H9 (cell line): ENCODE results near the gene WSCD2. TPM values are rescaled to one million over a fixed set of nuclear protein-coding genes. Genes with fewer than 3 reads are reported as not detected.

ENCODE experiments used
- DNase-seq: peaks from one replicate; pipeline ENCODE4 v3.0.0-alpha.2; 2017
- H2AFZ ChIP-seq: one replicate; pipeline ENCODE4 v1.6.1; 2013; ENCODE audit warnings: mild to moderate bottlenecking, low read length, control low read depth, moderate library complexity
- H2AK5ac ChIP-seq: 2 replicates; pipeline ENCODE4 v1.6.1; 2013; ENCODE audit warnings: low read length, control low read depth, mixed read lengths; ENCODE audit not compliant: insufficient read length
- H2BK120ac ChIP-seq: one replicate; pipeline ENCODE4 v1.6.1; 2013; ENCODE audit warnings: low read depth, mild to moderate bottlenecking, low read length, control low read depth, inconsistent platforms; ENCODE audit not compliant: poor library complexity, severe bottlenecking
- H2BK12ac ChIP-seq: 2 replicates; pipeline ENCODE4 v1.6.1; 2013; ENCODE audit warnings: low read length, control low read depth, mixed read lengths, low read depth; ENCODE audit not compliant: insufficient read length
- H2BK15ac ChIP-seq: 2 replicates; pipeline ENCODE4 v1.6.1; 2013; ENCODE audit warnings: low read depth, low read length, control low read depth
- H2BK20ac ChIP-seq: one replicate; pipeline ENCODE4 v1.6.1; 2013; ENCODE audit warnings: low read depth, mild to moderate bottlenecking, low read length, control low read depth, inconsistent platforms; ENCODE audit not compliant: poor library complexity, severe bottlenecking
- H2BK5ac ChIP-seq: 2 replicates; pipeline ENCODE4 v1.6.1; 2013; ENCODE audit warnings: low read length, control low read depth, mixed read lengths; ENCODE audit not compliant: insufficient read length
- H3K14ac ChIP-seq: 2 replicates; pipeline ENCODE4 v1.6.1; 2013; ENCODE audit warnings: low read length, control low read depth; ENCODE audit not compliant: insufficient read depth
- H3K18ac ChIP-seq: 2 replicates; pipeline ENCODE4 v1.6.1; 2013; ENCODE audit warnings: low read depth, mild to moderate bottlenecking, mixed read lengths, low read length, control low read depth; ENCODE audit not compliant: insufficient read length
- H3K23ac ChIP-seq: 2 replicates; pipeline ENCODE4 v1.6.1; 2013; ENCODE audit warnings: low read length, control low read depth, mixed read lengths, low read depth; ENCODE audit not compliant: insufficient read length
- H3K23me2 ChIP-seq: 2 replicates; pipeline ENCODE4 v1.6.1; 2013; ENCODE audit warnings: low read depth, mild to moderate bottlenecking, mixed read lengths, low read length, control low read depth; ENCODE audit not compliant: insufficient read length, poor library complexity, severe bottlenecking
- H3K27ac ChIP-seq: 2 replicates; pipeline ENCODE4 v1.5.1; 2013; ENCODE audit warnings: low read length, control low read depth, mixed read lengths, low read depth; ENCODE audit not compliant: insufficient read length
- H3K27me3 ChIP-seq: 2 replicates; pipeline ENCODE4 v1.6.1; 2013; ENCODE audit warnings: low read length, control low read depth, inconsistent platforms; ENCODE audit not compliant: insufficient read depth
- H3K4ac ChIP-seq: 2 replicates; pipeline ENCODE4 v1.6.1; 2013; ENCODE audit warnings: low read depth, mild to moderate bottlenecking, control low read depth, inconsistent platforms, low read length, moderate library complexity
- H3K4me1 ChIP-seq: 2 replicates; pipeline ENCODE4 v1.6.1; 2013; ENCODE audit warnings: low read length, control low read depth, inconsistent platforms; ENCODE audit not compliant: insufficient read depth
- H3K4me2 ChIP-seq: 2 replicates; pipeline ENCODE4 v1.6.1; 2013; ENCODE audit warnings: low read length, control low read depth, mixed read lengths; ENCODE audit not compliant: insufficient read length, insufficient read depth
- H3K56ac ChIP-seq: 2 replicates; pipeline ENCODE4 v1.6.1; 2013; ENCODE audit warnings: low read depth, mild to moderate bottlenecking, mixed read lengths, low read length, control low read depth; ENCODE audit not compliant: insufficient read length
- H3K79me1 ChIP-seq: 2 replicates; pipeline ENCODE4 v1.6.1; 2013; ENCODE audit warnings: low read depth, mild to moderate bottlenecking, moderate library complexity, low read length, control low read depth, inconsistent platforms; ENCODE audit not compliant: insufficient read depth, poor library complexity, severe bottlenecking
- H3K79me2 ChIP-seq: 2 replicates; pipeline ENCODE4 v1.6.1; 2013; ENCODE audit warnings: low read length, control low read depth, inconsistent platforms; ENCODE audit not compliant: insufficient read depth
- H3K9ac ChIP-seq: 2 replicates; pipeline ENCODE4 v1.6.1; 2013; ENCODE audit warnings: low read length, control low read depth, mixed read lengths; ENCODE audit not compliant: insufficient read length; ENCODE audit errors: extremely low read depth
- H3K9me3 ChIP-seq: one replicate; pipeline ENCODE4 v1.6.1; 2013; ENCODE audit warnings: low read depth, low read length, inconsistent platforms; ENCODE audit not compliant: control insufficient read depth
- H3T11ph ChIP-seq: one replicate; pipeline ENCODE4 v1.6.1; 2013; ENCODE audit warnings: mild to moderate bottlenecking, low read length, control low read depth, inconsistent platforms
- H4K20me1 ChIP-seq: one replicate; pipeline ENCODE4 v1.6.1; 2013; ENCODE audit not compliant: control insufficient read depth, insufficient read length, insufficient read depth
- H4K5ac ChIP-seq: 2 replicates; pipeline ENCODE4 v1.6.1; 2013; ENCODE audit warnings: low read depth, mild to moderate bottlenecking, mixed read lengths, low read length, control low read depth; ENCODE audit not compliant: insufficient read length
- H4K8ac ChIP-seq: replicated peaks from 2 replicates; pipeline ENCODE4 v1.6.1; 2013; ENCODE audit warnings: low read length, control low read depth, mixed read lengths, low read depth; ENCODE audit not compliant: insufficient read length
- H4K91ac ChIP-seq: 2 replicates; pipeline ENCODE4 v1.6.1; 2013; ENCODE audit warnings: low read depth, mild to moderate bottlenecking, moderate library complexity, mixed read lengths, low read length, control low read depth; ENCODE audit not compliant: insufficient read length
- H3K27ac Mint-ChIP-seq, 3 experiments: 2 replicates in 2 of 3; 3 replicates in 1 of 3; pipeline ENCODE4 v1.8.0; 2020 to 2021; ENCODE audit warnings: mixed read lengths in 3 of 3, mild to moderate bottlenecking in 1 of 3, moderate library complexity in 1 of 3
- H3K27me3 Mint-ChIP-seq: 2 replicates; pipeline ENCODE4 v1.8.0; 2021; ENCODE audit warnings: low read depth, mild to moderate bottlenecking, moderate library complexity, mixed read lengths
- H3K36me3 Mint-ChIP-seq, 3 experiments: 2 replicates in 2 of 3; 3 replicates in 1 of 3; pipeline ENCODE4 v1.8.0; 2020 to 2021; ENCODE audit warnings: low read depth in 3 of 3, mixed read lengths in 3 of 3; ENCODE audit not compliant: insufficient read depth in 1 of 3
- H3K4me1 Mint-ChIP-seq, 2 experiments: 2 replicates each; pipeline ENCODE4 v1.8.0; 2020; ENCODE audit warnings: mixed read lengths in 2 of 2
- H3K4me3 Mint-ChIP-seq, 2 experiments: 2 replicates in 1 of 2; 3 replicates in 1 of 2; pipeline ENCODE4 v1.8.0; 2020 to 2021; ENCODE audit warnings: mild to moderate bottlenecking in 2 of 2, mixed read lengths in 2 of 2, moderate library complexity in 1 of 2
- H3K9me3 Mint-ChIP-seq, 2 experiments: 2 replicates in 1 of 2; 3 replicates in 1 of 2; pipeline ENCODE4 v1.8.0; 2020; ENCODE audit warnings: mild to moderate bottlenecking in 2 of 2, mixed read lengths in 2 of 2, moderate library complexity in 1 of 2
- CTCF ChIP-seq: fragments of 200-600 bp; sonication (generic); conservative IDR thresholded peaks from 3 replicates; pipeline ENCODE4 v1.8.0; 2021; ENCODE audit warnings: antibody characterized with exemption, mild to moderate bottlenecking
- WGBS: extraction: QIAGEN DNeasy Blood & Tissue Kit; methylation state at CpG from one replicate; pipeline ENCODE4 v1.1.7; 2013; ENCODE audit warnings: missing lambda C conversion rate, low lambda C conversion rate, mixed read lengths; ENCODE audit not compliant: insufficient read length; ENCODE audit errors: extremely low coverage; 5-methylcytosine and 5-hydroxymethylcytosine counted together
- total RNA-seq: library from RNA; stranded (reverse); gene quantifications from 2 replicates; pipeline ENCODE4 v1.2.1, GENCODE V29; 2021

WSCD2 gene
- total RNA-seq, 1 experiment from 2014 or later, result 0.92 TPM

- H3K9me3 Mint-ChIP-seq, result no peaks in the 10 kb centered on the region
- Histone ChIP-seq H2BK12ac (no peak overlapping the region), H3K4ac (no peak overlapping the region), H2BK20ac (no peak overlapping the region), H3K18ac (no peak overlapping the region), H3K9me3 (no peaks in the 10 kb centered on the region), H3K27ac (no peak overlapping the region), H2BK15ac (no peak overlapping the region), H3K79me1 (no peaks in the 10 kb centered on the region), H2AFZ (no peak overlapping the region), H3K23me2 (no peaks in the 10 kb centered on the region), H3T11ph (no peak overlapping the region), H3K56ac (no peak overlapping the region), H4K20me1 (no peaks in the 10 kb centered on the region), H2AK5ac (no peak overlapping the region), H3K9ac (no peak overlapping the region), H3K14ac (no peak overlapping the region), H4K91ac (no peak overlapping the region), H3K23ac (no peak overlapping the region), H2BK5ac (no peak overlapping the region), H3K79me2 (no peaks in the 10 kb centered on the region), H4K8ac (no peak overlapping the region), H3K27me3 (no peaks in the 10 kb centered on the region), H4K5ac (no peak overlapping the region), H3K4me1 (no peaks in the 10 kb centered on the region), H2BK120ac (no peak overlapping the region), H3K4me2 (no peak overlapping the region)
- H3K4me3 Mint-ChIP-seq, result no peak overlapping the region
- TF ChIP-seq CTCF, result no peak
- peaks cover 10 to 16% of the 10 kb centered on the region in 2 experiments for H3K4me1 Mint-ChIP-seq
- no peaks in the 10 kb centered on the region for H3K36me3 Mint-ChIP-seq
- peaks cover 16% of the 10 kb centered on the region for H3K27me3 Mint-ChIP-seq
- WGBS, result no CpG with 5 or more reads among the region's 8 CpGs
- no peak overlapping the region for H3K27ac Mint-ChIP-seq
- no peak for DNase-seq
These were observed 30.7 kb upstream of the WSCD2 start for GRCh38 chr12:108098374-108098773.
